COLO668 (cell line): ENCODE measurements around the gene GABRB3.

ENCODE experiments used
- DNase-seq: peaks from one replicate; lab custom pipeline; 2025; ENCODE audit not compliant: unreplicated experiment; lab: John Stamatoyannopoulos, UW

The GABRB3 gene

GRCh38 chr15:26679927-26680326 lies 92.9 kb downstream of the GABRB3 start:
- DNase-seq = no peak

GRCh38 chr15:26676115-26676514 lies 96.8 kb downstream of the GABRB3 start:
- no peak for DNase-seq

- no peak for DNase-seq
Measured at GRCh38 chr15:26674467-26674866, 98.4 kb downstream of the GABRB3 start.

GRCh38 chr15:26673445-26673844 lies 99.4 kb downstream of the GABRB3 start:
- no peak for DNase-seq

- DNase-seq = no peak
Measured at GRCh38 chr15:26670116-26670515, 102.8 kb downstream of the GABRB3 start.

GRCh38 chr15:26667222-26667988 lies 105.5 kb downstream of the GABRB3 start:
- DNase-seq = no peak

- peak; percentile 8 for DNase-seq
Measured at GRCh38 chr15:26665957-26666791, 106.7 kb downstream of the GABRB3 start.

- DNase-seq = no peak
Measured at GRCh38 chr15:26662283-26662682, 110.6 kb downstream of the GABRB3 start.

GRCh38 chr15:26661748-26662147 lies 111.1 kb downstream of the GABRB3 start:
- DNase-seq = no peak

GRCh38 chr15:26661107-26661506 lies 111.8 kb downstream of the GABRB3 start:
- no peak for DNase-seq

GRCh38 chr15:26660241-26660640 lies 112.6 kb downstream of the GABRB3 start:
- no peak for DNase-seq

GRCh38 chr15:26658290-26658689 lies 114.6 kb downstream of the GABRB3 start:
- DNase-seq = no peak

GRCh38 chr15:26656080-26656479 lies 116.8 kb downstream of the GABRB3 start:
- no peak for DNase-seq

GRCh38 chr15:26651909-26652308 lies 121.0 kb downstream of the GABRB3 start:
- no peak for DNase-seq

GRCh38 chr15:26648676-26649075 lies 124.2 kb downstream of the GABRB3 start:
- DNase-seq = no peak

GRCh38 chr15:26644948-26645347 lies 127.9 kb downstream of the GABRB3 start:
- DNase-seq = no peak

- no peak for DNase-seq
Measured at GRCh38 chr15:26641144-26641543, 131.7 kb downstream of the GABRB3 start.

- no peak for DNase-seq
Measured at GRCh38 chr15:26640601-26641000, 132.3 kb downstream of the GABRB3 start.

GRCh38 chr15:26639966-26640365 lies 132.9 kb downstream of the GABRB3 start:
- no peak for DNase-seq

GRCh38 chr15:26635614-26636013 lies 137.3 kb downstream of the GABRB3 start:
- no peak for DNase-seq

- DNase-seq = no peak
Measured at GRCh38 chr15:26635105-26635504, 137.8 kb downstream of the GABRB3 start.

GRCh38 chr15:26634319-26634718 lies 138.5 kb downstream of the GABRB3 start:
- peak; percentile 6 for DNase-seq
